Raji (cell line): ENCODE results near the gene CAND2.

Source experiments
- POLR2A ChIP-seq: IDR thresholded peaks from 2 replicates; pipeline ENCODE4 v1.6.1; 2011; ENCODE audit warnings: low read depth, low read length, control low read depth; ENCODE audit not compliant: insufficient read depth

The CAND2 gene

DNA sequence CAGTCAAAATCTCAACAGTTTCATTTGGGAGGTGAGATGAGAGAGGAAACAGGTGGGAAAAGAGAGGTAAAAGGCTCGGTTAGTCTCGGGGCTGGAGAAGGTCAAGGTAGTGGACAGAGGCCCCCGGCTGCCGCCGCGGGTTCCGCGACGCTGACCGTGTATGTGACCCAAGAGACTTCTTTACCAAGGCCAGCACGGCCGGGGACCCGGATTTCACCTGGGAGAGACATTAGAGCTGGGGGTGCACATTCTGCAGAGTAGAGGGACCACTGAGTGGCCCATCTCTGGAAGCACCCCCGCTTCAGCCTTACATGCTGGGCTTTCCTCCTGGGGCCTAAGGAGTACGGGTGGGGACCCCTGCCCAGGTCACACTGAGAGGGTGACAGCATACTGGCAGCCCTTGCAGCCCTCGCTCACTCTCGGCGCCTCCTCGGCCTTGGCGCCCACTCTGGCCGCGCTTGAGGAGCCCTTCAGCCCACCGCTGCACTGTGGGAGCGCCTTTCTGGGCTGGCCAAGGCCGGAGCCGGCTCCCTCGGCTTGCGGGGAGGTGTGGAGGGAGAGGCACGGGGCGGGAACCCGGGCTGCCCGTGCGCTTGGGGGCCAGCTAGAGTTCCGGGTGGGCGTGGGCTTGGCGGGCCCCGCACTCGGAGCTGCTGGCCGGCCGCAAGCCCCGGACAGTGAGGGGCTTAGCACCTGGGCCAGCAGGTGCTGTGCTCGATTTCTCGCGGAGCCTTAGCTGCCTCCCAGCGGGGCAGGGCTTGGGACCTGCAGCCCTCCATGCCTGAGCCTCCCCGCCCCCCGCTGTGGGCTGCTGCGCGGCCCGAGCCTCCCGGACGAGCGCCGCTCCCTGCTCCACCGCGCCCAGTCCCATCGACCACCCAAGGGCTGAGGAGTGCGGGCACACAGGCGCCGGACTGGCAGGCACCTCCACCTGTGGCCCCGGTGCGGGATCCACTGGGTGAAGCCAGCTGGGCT, 86.1 kb downstream of the CAND2 start:
- no peak for TF ChIP-seq POLR2A

DNA sequence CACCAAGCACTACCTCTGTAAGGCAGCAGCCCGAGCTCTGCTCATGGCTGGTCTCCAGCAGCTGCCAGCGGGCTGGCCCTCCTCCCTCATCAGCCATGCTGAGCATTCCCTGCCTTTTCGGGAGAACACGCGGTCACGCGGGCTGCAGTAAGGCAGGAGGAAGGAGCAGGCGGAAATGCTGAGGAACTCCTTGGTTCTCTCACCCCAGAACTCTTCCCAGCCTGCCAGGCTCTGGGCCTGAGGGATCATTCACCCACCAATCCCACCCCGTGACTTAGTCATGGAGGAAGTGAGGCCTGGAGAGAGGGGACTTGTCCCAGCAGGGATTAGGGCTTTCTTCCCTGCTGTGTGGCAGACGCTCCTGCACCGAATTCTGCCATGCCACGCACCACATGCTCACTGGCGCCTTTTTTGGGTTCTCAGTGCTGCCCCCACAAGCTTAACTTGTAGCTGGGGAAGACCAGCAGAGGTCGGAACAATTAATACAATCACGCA, 87.8 kb downstream of the CAND2 start:
- TF ChIP-seq POLR2A = no peak
